ENCODE results near the gene RABAC1. TPM values are rescaled to one million over a fixed set of nuclear protein-coding genes. Genes with fewer than 3 reads are reported as not detected.

RABAC1 gene
- total RNA-seq, 2 donors from 2014 or later: 130 to 332 TPM

GRCh38 chr19:41936961-41937360 lies 22.2 kb downstream of the RABAC1 start:
- Histone ChIP-seq H3K4me1 (ENCODE audit: control insufficient read depth in 1 of 2, low read depth in 2 of 2) (peaks cover 7 to 10% of the 10 kb centered on the region in 2 donors), H3K27me3 (replicated peaks; ENCODE audit: insufficient read depth) (peaks cover 8% of the 10 kb centered on the region), H3K27ac (no peak overlapping the region), H3K9me3 (no peaks in the 10 kb centered on the region), H3K4me3 (no peak overlapping the region), H3K36me3 (no peaks in the 10 kb centered on the region)
- DNase-seq (ENCODE audit: low spot score): no peak
- ATAC-seq (ENCODE audit: insufficient number of reproducible peaks, low FRiP score, low read depth): no peak
- TF ChIP-seq, protein P1, sequence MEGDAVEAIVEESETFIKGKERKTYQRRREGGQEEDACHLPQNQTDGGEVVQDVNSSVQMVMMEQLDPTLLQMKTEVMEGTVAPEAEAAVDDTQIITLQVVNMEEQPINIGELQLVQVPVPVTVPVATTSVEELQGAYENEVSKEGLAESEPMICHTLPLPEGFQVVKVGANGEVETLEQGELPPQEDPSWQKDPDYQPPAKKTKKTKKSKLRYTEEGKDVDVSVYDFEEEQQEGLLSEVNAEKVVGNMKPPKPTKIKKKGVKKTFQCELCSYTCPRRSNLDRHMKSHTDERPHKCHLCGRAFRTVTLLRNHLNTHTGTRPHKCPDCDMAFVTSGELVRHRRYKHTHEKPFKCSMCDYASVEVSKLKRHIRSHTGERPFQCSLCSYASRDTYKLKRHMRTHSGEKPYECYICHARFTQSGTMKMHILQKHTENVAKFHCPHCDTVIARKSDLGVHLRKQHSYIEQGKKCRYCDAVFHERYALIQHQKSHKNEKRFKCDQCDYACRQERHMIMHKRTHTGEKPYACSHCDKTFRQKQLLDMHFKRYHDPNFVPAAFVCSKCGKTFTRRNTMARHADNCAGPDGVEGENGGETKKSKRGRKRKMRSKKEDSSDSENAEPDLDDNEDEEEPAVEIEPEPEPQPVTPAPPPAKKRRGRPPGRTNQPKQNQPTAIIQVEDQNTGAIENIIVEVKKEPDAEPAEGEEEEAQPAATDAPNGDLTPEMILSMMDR (IDR thresholded peaks at IDR 0.05): no peak

- Histone ChIP-seq H3K9me3 (no peaks in the 10 kb centered on the region), H3K36me3 (no peaks in the 10 kb centered on the region), H3K27me3 (replicated peaks; ENCODE audit: insufficient read depth) (peaks cover 8% of the 10 kb centered on the region), H3K4me3 (no peak overlapping the region), H3K27ac (no peak overlapping the region), H3K4me1 (ENCODE audit: control insufficient read depth in 1 of 2, low read depth in 2 of 2) (peaks cover 7 to 10% of the 10 kb centered on the region in 2 donors)
- TF ChIP-seq, protein P1 (IDR thresholded peaks at IDR 0.05): no peak
- ATAC-seq (ENCODE audit: insufficient number of reproducible peaks, low FRiP score, low read depth): no peak
- no peak for DNase-seq (ENCODE audit: low spot score)
Measured at GRCh38 chr19:41936416-41936850, 22.7 kb downstream of the RABAC1 start.

DNA sequence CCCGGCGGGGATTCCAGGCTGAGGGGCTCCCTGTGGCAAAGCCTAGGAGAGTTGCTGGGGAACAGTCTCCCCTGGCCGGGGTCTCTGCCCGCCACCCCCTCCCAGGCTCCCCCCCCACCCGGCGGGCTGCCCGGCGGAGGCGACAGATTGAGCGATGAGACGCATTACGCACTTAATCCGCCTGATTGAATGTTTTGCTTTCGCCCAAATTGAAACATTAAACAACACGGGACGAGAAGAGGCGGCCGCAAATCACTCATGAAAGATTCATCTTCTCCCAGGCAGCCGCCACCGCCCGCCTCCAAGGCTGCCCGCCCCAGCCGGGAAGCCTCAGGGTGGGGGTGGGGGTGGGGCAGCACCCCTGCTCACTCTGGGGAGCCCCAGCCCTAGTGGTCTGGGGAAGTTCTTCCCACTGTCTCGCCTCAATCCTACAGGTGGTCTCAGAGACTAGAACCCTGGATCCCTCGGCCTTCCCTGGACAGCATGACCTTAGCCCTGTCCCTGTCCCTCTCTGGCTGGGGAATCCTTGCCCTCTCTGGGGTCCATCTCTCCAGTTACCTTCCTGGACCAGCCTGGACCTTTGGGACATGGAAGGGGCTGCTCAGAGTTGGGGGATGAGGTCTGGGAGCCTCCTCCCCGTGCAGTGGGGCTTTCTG lies 23.2 kb downstream of the RABAC1 start:
- peaks cover 9% of the 10 kb centered on the region for H3K27me3 ChIP-seq (replicated peaks; ENCODE audit: insufficient read depth)
- H3K4me1 ChIP-seq (ENCODE audit: control insufficient read depth in 1 of 2, low read depth in 2 of 2): peaks cover 5 to 6% of the 10 kb centered on the region in 2 donors
- no peak for ATAC-seq (ENCODE audit: insufficient number of reproducible peaks, low FRiP score, low read depth)

GRCh38 chr19:41934849-41935374 lies 24.2 kb downstream of the RABAC1 start:
- DNase-seq (ENCODE audit: low spot score) (no peak), ATAC-seq (ENCODE audit: insufficient number of reproducible peaks, low FRiP score, low read depth) (no peak)
- peaks cover 12% of the 10 kb centered on the region for H3K27me3 ChIP-seq (replicated peaks; ENCODE audit: insufficient read depth)

More for the DNA sequence above, 23.2 kb downstream of the RABAC1 start:
- Histone ChIP-seq H3K27ac (no peak overlapping the region), H3K36me3 (no peaks in the 10 kb centered on the region), H3K4me3 (no peak overlapping the region), H3K9me3 (no peaks in the 10 kb centered on the region)
- DNase-seq (ENCODE audit: low spot score): no peak
- TF ChIP-seq, protein P1 (IDR thresholded peaks at IDR 0.05): no peak

More at GRCh38 chr19:41934849-41935374, 24.2 kb downstream of the RABAC1 start:
- no peaks in the 10 kb centered on the region for H3K4me1 ChIP-seq (ENCODE audit: control insufficient read depth in 1 of 2, low read depth in 2 of 2)
- TF ChIP-seq, protein P1 (IDR thresholded peaks at IDR 0.05): peak; percentile 72
- no peaks in the 10 kb centered on the region for H3K9me3 ChIP-seq
- H3K4me3 ChIP-seq: no peak overlapping the region
- no peak overlapping the region for H3K27ac ChIP-seq
- H3K36me3 ChIP-seq: no peaks in the 10 kb centered on the region

Data from thoracic aorta (tissue), 2 donors.